ENCODE measurements around the gene ZNF195. TPM values are rescaled to one million over a fixed set of nuclear protein-coding genes. Genes with fewer than 3 reads are reported as not detected.
"Not testable (repeated sequence)": the region's sequence is repeated elsewhere in the genome, so short reads cannot be mapped to it uniquely, and the experiment has no call there.

ZNF195 gene
- total RNA-seq, 4 donors from 2014 or later: 8.7 to 25.4 (median 11.1) TPM

DNA sequence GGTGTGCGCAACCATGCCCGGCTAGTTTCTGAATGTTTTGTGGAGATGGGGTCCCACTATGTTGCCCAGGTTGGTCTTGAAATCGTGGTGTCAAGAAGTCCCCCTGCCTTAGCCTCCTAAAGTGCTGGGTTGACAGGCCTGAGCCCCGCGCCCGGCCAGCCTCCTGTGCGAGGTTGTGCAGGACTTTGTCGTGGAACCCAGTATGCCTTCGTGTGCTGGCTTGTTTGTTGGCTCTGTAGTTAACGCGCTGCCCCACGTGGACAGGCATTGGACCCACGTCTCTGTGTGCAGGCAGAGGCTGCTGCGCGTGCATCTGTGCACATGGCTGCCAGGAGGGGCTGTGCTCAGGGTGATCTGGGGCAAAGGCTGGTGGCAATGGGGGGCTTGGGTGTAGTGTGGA lies 33.9 kb upstream of the ZNF195 start:
- WGBS, 2 donors: 74 to 80% methylated on average over 9 to 12 of the region's 15 CpGs
- DNase-seq (ENCODE audit: low spot score in 2 of 2): no peak
- intact Hi-C loops (cut with DNase I; ENCODE audit: low total_unique reads): no loop called here
- no peak for TF ChIP-seq POLR2A (IDR thresholded peaks at IDR 0.05)
- TF ChIP-seq, protein P1, sequence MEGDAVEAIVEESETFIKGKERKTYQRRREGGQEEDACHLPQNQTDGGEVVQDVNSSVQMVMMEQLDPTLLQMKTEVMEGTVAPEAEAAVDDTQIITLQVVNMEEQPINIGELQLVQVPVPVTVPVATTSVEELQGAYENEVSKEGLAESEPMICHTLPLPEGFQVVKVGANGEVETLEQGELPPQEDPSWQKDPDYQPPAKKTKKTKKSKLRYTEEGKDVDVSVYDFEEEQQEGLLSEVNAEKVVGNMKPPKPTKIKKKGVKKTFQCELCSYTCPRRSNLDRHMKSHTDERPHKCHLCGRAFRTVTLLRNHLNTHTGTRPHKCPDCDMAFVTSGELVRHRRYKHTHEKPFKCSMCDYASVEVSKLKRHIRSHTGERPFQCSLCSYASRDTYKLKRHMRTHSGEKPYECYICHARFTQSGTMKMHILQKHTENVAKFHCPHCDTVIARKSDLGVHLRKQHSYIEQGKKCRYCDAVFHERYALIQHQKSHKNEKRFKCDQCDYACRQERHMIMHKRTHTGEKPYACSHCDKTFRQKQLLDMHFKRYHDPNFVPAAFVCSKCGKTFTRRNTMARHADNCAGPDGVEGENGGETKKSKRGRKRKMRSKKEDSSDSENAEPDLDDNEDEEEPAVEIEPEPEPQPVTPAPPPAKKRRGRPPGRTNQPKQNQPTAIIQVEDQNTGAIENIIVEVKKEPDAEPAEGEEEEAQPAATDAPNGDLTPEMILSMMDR (IDR thresholded peaks at IDR 0.05): no peak
- H3K4me3 ChIP-seq (ENCODE audit: low read depth, poor library complexity, severe bottlenecking): no peak overlapping the region

DNA sequence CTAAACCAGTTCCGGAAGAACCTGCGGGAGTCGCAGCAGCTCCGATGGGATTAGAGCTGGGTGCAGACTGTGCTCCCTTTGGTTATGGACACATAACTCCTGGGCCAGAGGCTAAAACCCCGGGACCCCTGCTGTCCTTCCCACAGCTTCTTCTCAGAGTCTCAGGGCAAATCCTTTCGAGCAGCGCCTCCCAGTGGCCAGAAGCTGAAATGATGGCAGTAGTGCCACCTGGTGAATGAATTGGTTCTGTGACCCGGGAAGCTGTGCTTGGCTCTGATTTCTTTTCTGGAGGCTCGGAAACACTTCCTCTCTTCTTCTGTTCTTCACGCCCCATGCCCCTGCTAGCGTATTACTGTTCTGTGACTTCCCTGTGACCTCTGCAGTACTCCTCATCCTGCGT lies 29.8 kb upstream of the ZNF195 start:
- H3K4me3 ChIP-seq (ENCODE audit: low read depth, poor library complexity, severe bottlenecking); intact Hi-C loops (cut with DNase I; ENCODE audit: low total_unique reads): not testable (repeated sequence)
- WGBS, 2 donors: 20 to 28% methylated on average over 12 of the region's 12 CpGs
- peak; percentile 64 to 93 for DNase-seq (ENCODE audit: low spot score in 2 of 2)

DNA sequence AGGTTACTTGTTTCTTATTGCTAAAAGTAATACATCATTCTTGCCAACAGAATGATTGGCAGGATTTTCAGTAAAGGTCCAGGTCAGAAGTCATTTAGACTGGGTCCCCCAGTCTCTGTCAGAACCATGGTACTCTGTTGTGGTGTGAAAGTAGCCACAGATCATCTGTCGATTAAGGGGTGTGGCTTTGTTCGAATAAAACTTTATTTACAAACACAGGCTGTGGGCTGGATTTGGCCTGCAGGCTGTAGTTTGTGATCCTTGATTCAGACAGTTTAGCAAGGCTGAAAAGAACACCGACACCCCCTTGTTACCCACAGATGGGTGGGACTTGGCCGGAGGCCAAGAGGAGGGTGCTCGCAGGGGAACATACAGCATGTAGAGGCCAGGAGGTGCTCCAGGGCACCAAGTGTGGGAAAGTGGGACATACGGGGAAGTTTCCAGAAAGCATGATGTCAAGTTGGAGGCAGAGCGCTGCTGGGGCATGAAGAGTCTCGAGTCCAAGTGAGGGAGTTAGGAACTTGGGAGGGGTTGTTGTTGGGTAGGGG lies 29.2 kb upstream of the ZNF195 start:
- H3K4me3 ChIP-seq (ENCODE audit: low read depth, poor library complexity, severe bottlenecking); DNase-seq (ENCODE audit: low spot score in 2 of 2); intact Hi-C loops (cut with DNase I; ENCODE audit: low total_unique reads): not testable (repeated sequence)
- WGBS, 2 donors: 62 to 65% methylated on average over 8 of the region's 8 CpGs

DNA sequence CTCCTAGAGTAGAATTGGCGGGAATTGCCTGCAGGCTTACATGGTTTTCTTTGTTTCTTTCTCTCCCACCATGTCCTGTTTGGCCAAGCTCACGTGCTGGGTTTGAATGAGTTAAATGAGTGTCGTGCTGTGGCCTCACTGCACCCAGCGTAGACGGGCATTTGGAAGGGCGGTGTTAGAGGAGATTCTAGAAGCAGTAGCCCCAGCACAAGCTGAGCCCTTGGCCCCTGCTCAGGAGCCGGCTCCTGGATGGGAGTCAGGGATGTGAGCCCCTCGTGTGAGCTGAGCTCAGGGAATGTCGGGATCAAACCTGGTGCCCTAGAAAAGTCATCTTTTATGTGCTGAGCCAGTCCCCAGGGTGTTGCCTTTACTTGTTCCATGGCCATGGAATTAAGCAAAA lies 28.0 kb upstream of the ZNF195 start:
- H3K4me3 ChIP-seq (ENCODE audit: low read depth, poor library complexity, severe bottlenecking); intact Hi-C loops (cut with DNase I; ENCODE audit: low total_unique reads): not testable (repeated sequence)
- DNase-seq (ENCODE audit: low spot score in 2 of 2): peak in 1 of 2 donors; percentile 64
- WGBS, 2 donors: 77 to 78% methylated on average over 9 of the region's 9 CpGs

DNA sequence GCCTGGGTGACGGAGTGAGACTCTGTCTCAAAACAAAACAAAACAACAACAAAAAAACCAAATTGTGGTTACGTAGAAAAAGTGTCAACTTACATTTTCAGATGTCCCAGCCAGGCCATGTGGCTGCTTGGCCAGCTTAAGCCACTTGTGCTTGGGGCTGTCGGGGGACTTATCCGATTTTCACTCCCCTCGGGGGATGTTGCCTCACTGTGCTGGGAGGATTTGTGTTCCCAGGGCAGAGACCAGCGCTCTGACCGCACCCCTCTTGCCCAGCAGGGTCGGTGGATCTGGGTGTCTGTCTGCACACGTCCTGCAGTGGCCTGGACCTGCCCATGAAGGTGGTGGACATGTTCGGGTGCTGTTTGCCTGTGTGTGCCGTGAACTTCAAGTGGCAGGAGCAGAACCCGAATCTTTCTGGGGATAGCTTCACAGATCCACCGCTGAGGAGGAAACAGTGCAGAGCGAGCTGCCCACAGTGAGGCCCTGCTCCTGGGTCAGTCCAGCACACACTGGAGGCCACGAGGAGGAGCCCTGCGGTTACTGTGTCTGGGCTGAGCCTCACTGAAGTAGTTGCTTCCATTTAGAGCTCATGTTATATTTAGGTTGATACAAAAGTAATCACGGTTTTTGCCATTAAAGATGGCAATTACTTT lies 27.4 kb upstream of the ZNF195 start:
- peak in 1 of 2 donors; percentile 60 for DNase-seq (ENCODE audit: low spot score in 2 of 2)
- 66 to 77% methylated on average over 16 to 17 of the region's 17 CpGs for WGBS, 2 donors
- intact Hi-C loops (cut with DNase I; ENCODE audit: low total_unique reads); H3K4me3 ChIP-seq (ENCODE audit: low read depth, poor library complexity, severe bottlenecking): not testable (repeated sequence)

DNA sequence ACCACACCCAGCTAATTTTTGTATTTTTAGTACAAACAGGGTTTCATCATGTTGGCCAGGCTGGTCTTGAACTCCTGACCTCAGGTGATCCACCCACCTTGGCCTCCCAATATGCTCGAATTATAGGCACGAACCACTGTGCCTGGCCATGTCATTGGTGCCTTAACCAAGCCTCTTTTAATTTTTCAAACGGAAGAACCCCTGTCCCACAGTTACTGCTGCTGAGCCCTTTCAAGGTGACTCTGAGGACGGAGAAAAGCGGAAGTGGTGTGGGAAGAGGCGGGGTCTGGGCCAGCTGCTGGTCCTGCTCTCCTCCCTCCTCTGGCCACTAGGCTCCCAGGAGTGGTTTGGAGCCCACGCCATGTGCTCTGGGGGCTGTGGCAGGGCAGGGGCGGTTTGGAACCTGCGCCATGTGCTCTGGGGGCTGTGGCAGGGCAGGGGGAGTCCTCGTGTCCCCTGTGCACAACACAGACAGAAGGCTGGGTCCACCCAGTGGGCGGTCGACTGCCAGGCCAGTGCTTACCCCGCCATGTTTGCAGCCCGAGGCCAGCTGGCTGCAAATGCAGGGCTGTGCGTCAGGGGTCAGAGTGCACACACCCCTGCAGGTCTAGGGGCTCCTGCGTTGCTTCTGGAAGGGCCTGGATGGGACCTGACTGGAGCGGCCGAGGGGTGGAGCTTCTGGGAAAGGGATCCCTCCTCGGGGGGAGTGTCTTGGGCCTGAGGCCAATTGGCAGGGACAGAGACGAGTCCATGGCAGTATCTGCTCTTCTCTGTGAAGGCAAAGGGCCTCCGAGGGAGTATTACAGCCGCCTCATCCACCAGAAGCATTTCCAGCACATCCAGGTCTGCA lies 25.4 kb upstream of the ZNF195 start:
- intact Hi-C loops (cut with DNase I; ENCODE audit: low total_unique reads); H3K4me3 ChIP-seq (ENCODE audit: low read depth, poor library complexity, severe bottlenecking): not testable (repeated sequence)
- peak in 1 of 2 donors; percentile 53 for DNase-seq (ENCODE audit: low spot score in 2 of 2)
- WGBS, 2 donors: 70 to 76% methylated on average over 21 to 22 of the region's 22 CpGs

DNA sequence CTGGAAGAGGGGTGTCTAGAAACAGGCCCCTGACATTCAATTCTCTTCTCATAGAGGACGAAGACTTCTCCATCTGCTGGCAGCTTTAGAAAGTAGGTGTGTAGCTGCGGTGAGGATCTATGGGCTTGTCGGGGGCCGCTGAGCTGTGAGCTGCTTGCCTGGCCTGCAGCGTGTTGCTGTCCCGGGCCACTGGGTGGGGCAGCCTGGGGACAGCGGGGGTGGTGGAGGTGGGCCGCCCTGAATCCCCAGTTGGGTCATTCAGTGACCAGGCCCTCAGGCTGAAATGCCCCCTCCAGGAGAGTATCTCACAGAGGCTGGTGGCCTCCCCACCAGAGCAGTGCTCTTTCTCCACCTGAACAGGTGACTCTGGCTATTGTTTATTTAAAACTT lies 23.9 kb upstream of the ZNF195 start:
- intact Hi-C loops (cut with DNase I; ENCODE audit: low total_unique reads); H3K4me3 ChIP-seq (ENCODE audit: low read depth, poor library complexity, severe bottlenecking): not testable (repeated sequence)
- peak in 1 of 2 donors; percentile 77 for DNase-seq (ENCODE audit: low spot score in 2 of 2)
- WGBS, 2 donors: 92 to 97% methylated on average over 7 to 8 of the region's 8 CpGs

DNA sequence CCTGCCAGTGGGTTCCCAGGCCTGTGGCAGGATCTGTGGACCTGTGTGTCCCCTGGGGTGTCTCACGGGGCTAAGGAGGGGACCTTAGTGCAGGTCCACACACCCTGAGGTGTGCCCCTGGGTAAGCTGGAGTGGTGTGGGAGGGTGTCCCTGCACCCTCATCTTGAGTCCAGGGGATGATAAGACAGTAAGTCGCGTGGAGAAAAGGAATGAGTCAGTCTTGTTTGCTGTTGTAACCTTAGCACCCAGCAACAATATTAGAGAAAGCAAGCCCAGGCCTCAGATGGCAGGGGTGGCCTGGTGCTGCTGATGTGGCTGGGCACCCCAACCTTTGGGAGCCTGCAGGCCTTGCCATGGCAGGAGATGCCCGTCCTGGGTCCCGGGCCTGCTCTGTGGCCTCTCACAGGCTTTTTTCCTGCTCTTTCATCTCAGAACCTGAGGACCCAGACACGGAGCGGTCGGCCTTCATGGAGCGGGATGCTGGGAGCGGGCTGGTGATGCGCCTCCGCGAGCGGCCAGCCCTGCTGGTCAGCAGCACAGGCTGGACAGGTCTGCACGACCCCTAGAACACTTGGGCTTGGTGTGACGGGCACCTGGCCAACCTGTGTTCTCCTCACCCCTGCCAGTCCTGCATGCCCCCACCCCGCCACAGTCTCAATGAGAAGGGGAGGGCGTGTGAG lies 23.4 kb upstream of the ZNF195 start:
- intact Hi-C loops (cut with DNase I; ENCODE audit: low total_unique reads); DNase-seq (ENCODE audit: low spot score in 2 of 2); H3K4me3 ChIP-seq (ENCODE audit: low read depth, poor library complexity, severe bottlenecking): not testable (repeated sequence)
- 92 to 95% methylated on average over 17 to 18 of the region's 18 CpGs for WGBS, 2 donors

DNA sequence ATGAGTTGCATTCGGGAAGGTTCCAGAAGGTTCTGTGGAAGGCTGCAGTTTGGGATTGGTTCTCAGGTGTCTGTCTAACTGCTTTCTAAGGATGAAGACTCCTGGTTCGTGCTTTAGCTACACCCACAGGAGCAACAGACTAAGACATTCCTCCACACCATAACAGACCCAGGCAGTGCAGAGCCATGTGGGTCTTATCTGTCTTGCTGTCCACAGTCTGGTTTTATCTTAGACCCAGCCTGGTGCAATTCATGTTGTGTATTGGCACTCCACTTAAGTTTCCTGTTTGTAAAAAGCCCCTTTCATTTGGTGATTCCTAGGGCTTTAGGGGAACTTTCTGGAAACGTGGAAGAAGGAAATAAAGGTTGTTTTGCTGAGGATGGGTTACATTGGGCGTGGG lies 22.1 kb upstream of the ZNF195 start:
- 88 to 89% methylated on average over 4 of the region's 4 CpGs for WGBS, 2 donors
- intact Hi-C loops (cut with DNase I; ENCODE audit: low total_unique reads); H3K4me3 ChIP-seq (ENCODE audit: low read depth, poor library complexity, severe bottlenecking): not testable (repeated sequence)
- DNase-seq (ENCODE audit: low spot score in 2 of 2): peak in 1 of 2 donors; percentile 20

DNA sequence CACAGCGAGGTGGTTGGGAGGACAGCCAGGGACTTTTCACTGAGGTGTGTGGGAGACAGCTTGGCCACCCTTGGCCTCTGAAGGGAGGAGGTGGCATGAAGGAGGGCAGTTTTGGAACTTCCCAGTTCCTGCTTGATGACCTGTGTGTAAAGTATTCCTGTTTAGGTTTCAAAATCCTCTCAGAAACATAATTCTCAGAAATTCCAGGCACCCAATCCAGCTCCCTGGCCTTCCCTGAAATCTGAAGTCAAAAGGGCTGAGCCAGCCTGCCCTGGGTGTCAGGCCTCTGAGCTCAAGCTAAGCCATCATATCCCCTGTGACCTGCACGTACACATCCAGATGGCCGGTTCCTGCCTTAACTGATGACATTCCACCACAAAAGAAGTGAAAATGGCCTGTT lies 19.6 kb upstream of the ZNF195 start:
- H3K4me3 ChIP-seq (ENCODE audit: low read depth, poor library complexity, severe bottlenecking); intact Hi-C loops (cut with DNase I; ENCODE audit: low total_unique reads): not testable (repeated sequence)
- WGBS, 2 donors: 61 to 88% methylated on average over 3 of the region's 3 CpGs
- peak in 1 of 2 donors; percentile 46 for DNase-seq (ENCODE audit: low spot score in 2 of 2)

DNA sequence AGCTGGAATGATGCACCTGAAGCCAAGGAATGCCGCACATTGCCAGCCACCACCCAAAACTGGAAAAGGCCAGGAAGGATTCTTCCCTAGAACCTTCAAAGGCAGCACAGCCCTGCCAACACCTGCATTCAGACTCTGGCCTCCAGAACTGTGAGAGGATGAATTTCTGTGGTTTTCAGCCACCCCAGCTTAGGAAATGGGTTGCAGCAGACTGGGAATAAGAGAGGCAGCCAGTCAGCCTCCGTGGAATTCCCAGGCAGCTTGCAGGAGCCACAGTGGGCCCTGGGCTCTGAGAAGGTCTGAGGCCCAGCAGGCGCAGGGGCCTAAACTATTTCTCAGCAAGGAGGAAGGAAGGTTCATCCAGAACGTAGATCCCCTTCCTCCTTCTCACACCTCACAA lies 19.2 kb upstream of the ZNF195 start:
- intact Hi-C loops (cut with DNase I; ENCODE audit: low total_unique reads): not testable (repeated sequence)
- peak in 1 of 2 donors; percentile 21 for DNase-seq (ENCODE audit: low spot score in 2 of 2)
- 82 to 90% methylated on average over 4 of the region's 4 CpGs for WGBS, 2 donors

DNA sequence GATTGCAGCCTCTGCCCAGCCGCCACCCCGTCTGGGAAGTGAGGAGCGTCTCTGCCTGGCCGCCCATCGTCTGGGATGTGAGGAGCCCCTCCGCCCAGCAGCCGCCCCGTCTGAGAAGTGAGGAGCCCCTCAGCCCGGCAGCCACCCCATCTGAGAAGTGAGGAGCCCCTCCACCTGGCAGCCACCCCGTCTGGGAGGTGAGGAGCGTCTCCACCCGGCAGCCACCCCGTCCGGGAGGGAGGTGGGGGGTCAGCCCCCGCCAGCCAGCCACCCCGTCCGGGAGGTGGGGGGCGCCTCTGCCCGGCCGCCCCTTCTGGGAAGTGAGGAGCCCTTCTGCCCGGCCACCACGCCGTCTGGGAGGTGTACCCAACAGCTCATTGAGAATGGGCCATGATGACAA lies 18.3 kb upstream of the ZNF195 start:
- intact Hi-C loops (cut with DNase I; ENCODE audit: low total_unique reads); H3K4me3 ChIP-seq (ENCODE audit: low read depth, poor library complexity, severe bottlenecking): not testable (repeated sequence)
- WGBS, 2 donors: 89 to 92% methylated on average over 12 to 23 of the region's 23 CpGs
- peak in 1 of 2 donors; percentile 68 for DNase-seq (ENCODE audit: low spot score in 2 of 2)

More for the DNA sequence above, 19.2 kb upstream of the ZNF195 start:
- H3K4me3 ChIP-seq (ENCODE audit: low read depth, poor library complexity, severe bottlenecking): not testable (repeated sequence)

DNA sequence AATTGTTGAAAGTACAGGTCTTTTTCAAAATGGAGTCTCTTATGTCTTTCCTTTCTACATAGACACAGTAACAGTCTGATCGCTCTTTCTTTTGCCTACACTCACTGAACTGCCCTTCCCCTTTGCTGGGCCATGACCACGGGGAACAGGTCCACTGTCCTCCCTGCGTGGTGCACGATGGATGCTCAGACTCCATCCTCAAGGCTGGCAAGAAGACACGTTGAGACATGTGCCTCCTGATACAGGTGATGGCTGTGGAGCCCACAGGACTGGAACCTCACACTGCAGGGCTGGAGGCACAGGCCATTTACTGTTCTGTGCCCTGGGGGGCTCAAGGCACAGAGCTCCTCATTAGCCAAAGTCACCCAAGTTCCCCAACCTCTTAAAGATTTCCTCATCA lies 16.5 kb upstream of the ZNF195 start:
- intact Hi-C loops (cut with DNase I; ENCODE audit: low total_unique reads); H3K4me3 ChIP-seq (ENCODE audit: low read depth, poor library complexity, severe bottlenecking): not testable (repeated sequence)
- 65 to 78% methylated on average over 5 of the region's 5 CpGs for WGBS, 2 donors
- DNase-seq (ENCODE audit: low spot score in 2 of 2): peak in 1 of 2 donors; percentile 76

Data from lower leg skin (tissue), 4 donors.